Suprapubic skin (tissue), 4 donors: ENCODE data around the gene C22orf31.

Experiments used
- CTCF ChIP-seq, 2 donors: fragments of 200-600 bp in 1 of 2; fragments of 450-650 bp in 1 of 2; sonication (generic) in 1 of 2; IDR thresholded peaks; one replicate each; pipeline ENCODE4 v1.5.1; 2016 to 2019; ENCODE audit warnings: antibody characterized with exemption in 2 of 2, mild to moderate bottlenecking in 1 of 2, moderate library complexity in 1 of 2
- POLR2A ChIP-seq, 2 donors: fragments of 450-650 bp; IDR thresholded peaks; one replicate each; pipeline ENCODE4 v1.6.1; 2017; ENCODE audit warnings: antibody characterized with exemption in 2 of 2, mild to moderate bottlenecking in 2 of 2, moderate library complexity in 2 of 2
- POLR2AphosphoS5 ChIP-seq, 3 donors: sonication (generic); formaldehyde crosslinking; IDR thresholded peaks; one replicate each; pipeline ENCODE4 v1.6.1; 2017; ENCODE audit warnings: antibody characterized with exemption in 3 of 3

- TF ChIP-seq POLR2AphosphoS5 (IDR thresholded peaks at IDR 0.05) (no peak), CTCF (IDR thresholded peaks at IDR 0.05) (no peak), POLR2A (IDR thresholded peaks at IDR 0.05) (no peak)
These were observed 41.5 kb upstream of the C22orf31 start for GRCh38 chr22:29103121-29103520.
